OCI-LY3 (cell line): Measurements from ENCODE around the gene XPO1.

Source experiments
- EZH2phosphoT487 ChIP-seq: fragments of 200-600 bp; shearing (Covaris generic); IDR thresholded peaks from 2 replicates; pipeline ENCODE4 v1.6.1; 2018; ENCODE audit warnings: antibody characterized with exemption, mixed run types, low read depth
- TF ChIP-seq, protein P1 (sequence below): fragments of 200-600, 300-600 bp; sonication (generic); IDR thresholded peaks from 2 replicates; pipeline ENCODE4 v1.5.1; 2014; ENCODE audit warnings: antibody characterized with exemption, low read length, low read depth

GRCh38 chr2:61478086-61478485 is 60.1 kb downstream of the XPO1 start:
- TF ChIP-seq, protein P1, sequence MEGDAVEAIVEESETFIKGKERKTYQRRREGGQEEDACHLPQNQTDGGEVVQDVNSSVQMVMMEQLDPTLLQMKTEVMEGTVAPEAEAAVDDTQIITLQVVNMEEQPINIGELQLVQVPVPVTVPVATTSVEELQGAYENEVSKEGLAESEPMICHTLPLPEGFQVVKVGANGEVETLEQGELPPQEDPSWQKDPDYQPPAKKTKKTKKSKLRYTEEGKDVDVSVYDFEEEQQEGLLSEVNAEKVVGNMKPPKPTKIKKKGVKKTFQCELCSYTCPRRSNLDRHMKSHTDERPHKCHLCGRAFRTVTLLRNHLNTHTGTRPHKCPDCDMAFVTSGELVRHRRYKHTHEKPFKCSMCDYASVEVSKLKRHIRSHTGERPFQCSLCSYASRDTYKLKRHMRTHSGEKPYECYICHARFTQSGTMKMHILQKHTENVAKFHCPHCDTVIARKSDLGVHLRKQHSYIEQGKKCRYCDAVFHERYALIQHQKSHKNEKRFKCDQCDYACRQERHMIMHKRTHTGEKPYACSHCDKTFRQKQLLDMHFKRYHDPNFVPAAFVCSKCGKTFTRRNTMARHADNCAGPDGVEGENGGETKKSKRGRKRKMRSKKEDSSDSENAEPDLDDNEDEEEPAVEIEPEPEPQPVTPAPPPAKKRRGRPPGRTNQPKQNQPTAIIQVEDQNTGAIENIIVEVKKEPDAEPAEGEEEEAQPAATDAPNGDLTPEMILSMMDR: no peak
- TF ChIP-seq EZH2phosphoT487: no peak
